AG04450 (cell line): ENCODE data around the gene PTPRC. TPM values are rescaled to one million over a fixed set of nuclear protein-coding genes. Genes with fewer than 3 reads are reported as not detected.

ENCODE experiments used
- CTCF ChIA-PET: fragments of 300-600, 350-600 bp; formaldehyde crosslinking; extraction: SDS; loops from one replicate; lab custom pipeline; 2022; ENCODE audit warnings: antibody characterized with exemption, inconsistent platforms; lab: Charles Lee
- POLR2A ChIA-PET: fragments of 350-600 bp; formaldehyde crosslinking; extraction: SDS; loops from one replicate; lab custom pipeline; 2021; ENCODE audit warnings: antibody characterized with exemption, inconsistent platforms; lab: Yijun Ruan, JAX
- DNase-seq: peaks from one replicate; pipeline ENCODE4 v3.0.0-alpha.2; 2011; ENCODE audit warnings: low read depth, low spot score
- H3K27ac ChIP-seq: one replicate; pipeline ENCODE4 v1.5.1; 2012; ENCODE audit warnings: low read depth, low read length, control low read depth
- H3K27me3 ChIP-seq: one replicate; pipeline ENCODE4 v1.6.0; 2012; ENCODE audit warnings: low read length; ENCODE audit not compliant: control insufficient read depth, insufficient read depth
- H3K4me3 ChIP-seq: 2 replicates; pipeline ENCODE4 v1.5.1; 2011; ENCODE audit warnings: mild to moderate bottlenecking, low read depth, low read length, control low read depth
- H3K9me3 ChIP-seq: 2 replicates; pipeline ENCODE4 v1.5.1; 2012; ENCODE audit warnings: low read length; ENCODE audit not compliant: control insufficient read depth, insufficient read depth
- polyA plus RNA-seq: library from polyadenylated mRNA; depleted of rRNA; stranded (reverse); fragments of >200 nt; gene quantifications from 2 replicates; pipeline ENCODE4 v1.2.3, GENCODE V29; 2011
- TF ChIP-seq, protein P1 (sequence below): IDR thresholded peaks from 2 replicates; pipeline ENCODE4 v1.5.1; 2011; ENCODE audit warnings: low read depth, low read length, control low read depth, inconsistent platforms

PTPRC gene
- polyA plus RNA-seq, 1 experiment: 0.05 TPM

DNA sequence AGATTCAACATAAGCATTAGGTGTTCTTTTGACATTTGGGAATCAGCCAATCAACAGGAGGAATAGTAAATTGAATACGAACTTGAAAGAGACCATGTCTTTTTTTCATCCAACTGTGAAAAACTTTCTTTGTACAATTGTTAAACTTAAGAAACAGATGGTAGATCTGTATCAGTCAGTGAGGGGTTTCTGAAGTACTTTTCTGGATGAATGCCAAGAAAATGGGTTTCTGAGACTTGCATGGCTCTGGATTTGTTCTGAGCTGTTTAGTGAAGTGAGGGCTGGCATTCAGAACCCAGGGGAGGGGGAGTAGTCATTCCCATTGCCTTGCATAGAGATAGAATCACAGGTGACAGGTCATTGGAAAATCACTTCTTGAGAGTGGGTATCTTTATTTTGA is 37.4 kb downstream of the PTPRC start:
- TF ChIP-seq, protein P1, sequence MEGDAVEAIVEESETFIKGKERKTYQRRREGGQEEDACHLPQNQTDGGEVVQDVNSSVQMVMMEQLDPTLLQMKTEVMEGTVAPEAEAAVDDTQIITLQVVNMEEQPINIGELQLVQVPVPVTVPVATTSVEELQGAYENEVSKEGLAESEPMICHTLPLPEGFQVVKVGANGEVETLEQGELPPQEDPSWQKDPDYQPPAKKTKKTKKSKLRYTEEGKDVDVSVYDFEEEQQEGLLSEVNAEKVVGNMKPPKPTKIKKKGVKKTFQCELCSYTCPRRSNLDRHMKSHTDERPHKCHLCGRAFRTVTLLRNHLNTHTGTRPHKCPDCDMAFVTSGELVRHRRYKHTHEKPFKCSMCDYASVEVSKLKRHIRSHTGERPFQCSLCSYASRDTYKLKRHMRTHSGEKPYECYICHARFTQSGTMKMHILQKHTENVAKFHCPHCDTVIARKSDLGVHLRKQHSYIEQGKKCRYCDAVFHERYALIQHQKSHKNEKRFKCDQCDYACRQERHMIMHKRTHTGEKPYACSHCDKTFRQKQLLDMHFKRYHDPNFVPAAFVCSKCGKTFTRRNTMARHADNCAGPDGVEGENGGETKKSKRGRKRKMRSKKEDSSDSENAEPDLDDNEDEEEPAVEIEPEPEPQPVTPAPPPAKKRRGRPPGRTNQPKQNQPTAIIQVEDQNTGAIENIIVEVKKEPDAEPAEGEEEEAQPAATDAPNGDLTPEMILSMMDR: no peak
- DNase-seq: no peak
- CTCF ChIA-PET: interaction anchor here (0.8 to 1.4 kb wide), 2 partner anchors 23 to 588 kb away, joined by 3 to 4 read pairs; no protein-coding TSS in a partner anchor
- no peak overlapping the region for H3K4me3 ChIP-seq
- H3K9me3 ChIP-seq: peaks cover 6% of the 10 kb centered on the region; the same call in 1 of the 2 replicates
- POLR2A ChIA-PET: no interaction called here
- H3K27me3 ChIP-seq: no peaks in the 10 kb centered on the region
- H3K27ac ChIP-seq: no peak overlapping the region

DNA sequence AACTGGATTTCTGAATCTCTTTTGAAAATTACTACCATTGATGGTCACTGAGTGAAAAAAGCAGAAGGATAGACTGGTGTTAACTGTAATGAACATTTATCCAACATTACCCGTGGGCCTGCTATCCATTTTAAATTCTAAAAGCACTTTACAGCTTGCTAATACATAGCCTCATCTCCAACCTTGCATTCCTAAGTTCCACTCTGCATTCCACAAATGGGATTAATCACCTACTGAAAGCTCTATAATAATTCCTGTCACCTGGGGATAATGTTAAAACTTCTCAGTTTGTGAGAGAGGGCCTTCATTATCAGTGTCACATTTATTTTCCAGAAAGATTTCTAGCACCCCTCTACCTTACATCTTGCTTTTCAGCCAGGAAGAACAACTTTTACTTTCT is 38.2 kb downstream of the PTPRC start:
- H3K4me3 ChIP-seq: no peak overlapping the region
- DNase-seq: no peak
- no peak overlapping the region for H3K27ac ChIP-seq
- TF ChIP-seq, protein P1: no peak
- no peaks in the 10 kb centered on the region for H3K27me3 ChIP-seq
- ChIA-PET CTCF (interaction anchor here (0.8 to 1.4 kb wide), 2 partner anchors 22 to 210 kb away, joined by 4 read pairs; no protein-coding TSS in a partner anchor), POLR2A (interaction anchor here (0.6 to 0.7 kb wide), 2 partner anchors 112 to 181 kb away, joined by 6 to 9 read pairs; no protein-coding TSS in a partner anchor)
- H3K9me3 ChIP-seq: peaks cover 6% of the 10 kb centered on the region; the same call in 1 of the 2 replicates

DNA sequence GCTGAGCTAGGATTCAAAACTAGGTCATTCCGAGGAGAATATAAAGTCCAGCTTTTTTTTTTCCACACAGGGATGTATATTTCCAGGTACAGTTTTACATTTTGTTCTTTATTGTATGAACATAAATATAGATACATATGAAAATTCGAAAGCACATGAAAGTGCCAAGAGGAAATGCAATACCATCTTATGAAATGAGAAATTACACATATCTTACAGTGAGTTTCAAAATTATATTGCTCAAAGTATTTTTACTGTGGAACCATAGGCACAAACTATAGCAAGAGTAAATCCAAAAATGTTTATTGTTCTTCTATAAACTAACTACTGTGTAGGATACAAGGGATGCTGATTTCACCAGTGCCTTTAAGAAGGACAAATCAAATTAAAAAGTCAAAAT is 39.0 kb downstream of the PTPRC start:
- no peak overlapping the region for H3K27ac ChIP-seq
- CTCF ChIA-PET: no interaction called here
- H3K4me3 ChIP-seq: no peak overlapping the region
- H3K9me3 ChIP-seq: peaks cover 6% of the 10 kb centered on the region; the same call in 1 of the 2 replicates
- no peaks in the 10 kb centered on the region for H3K27me3 ChIP-seq
- DNase-seq: no peak
- TF ChIP-seq, protein P1: no peak
- POLR2A ChIA-PET: no interaction called here

DNA sequence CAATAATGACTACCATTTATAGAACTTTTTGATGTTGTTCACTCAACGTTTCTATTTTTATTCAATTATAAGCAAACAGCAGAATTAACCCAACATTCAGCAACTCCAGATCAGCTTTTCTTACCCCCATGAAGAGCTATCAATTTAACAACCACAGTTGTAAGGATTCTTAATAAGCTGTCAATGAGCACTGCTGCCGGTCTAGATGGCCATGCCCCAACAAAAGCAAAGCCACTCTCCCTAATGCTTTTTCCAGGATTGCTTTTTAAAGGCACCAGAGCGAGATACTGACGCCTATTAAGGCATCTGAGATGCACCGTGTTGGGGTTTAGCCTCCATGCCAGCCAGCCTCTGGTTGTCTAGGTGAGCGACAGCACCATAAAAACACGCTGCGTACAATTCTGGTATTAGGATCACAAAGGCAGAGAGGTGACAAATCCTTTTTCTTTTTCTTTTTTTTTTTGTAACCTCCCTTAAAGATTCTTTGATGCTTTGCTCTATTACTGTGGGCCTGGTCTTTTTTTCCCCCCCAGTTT is 39.5 kb downstream of the PTPRC start:
- Histone ChIP-seq H3K4me3 (no peak overlapping the region), H3K9me3 (peaks cover 6% of the 10 kb centered on the region; the same call in 1 of the 2 replicates), H3K27ac (no peak overlapping the region), H3K27me3 (no peaks in the 10 kb centered on the region)
- POLR2A ChIA-PET: no interaction called here
- CTCF ChIA-PET: no interaction called here
- TF ChIP-seq, protein P1: no peak
- no peak for DNase-seq

DNA sequence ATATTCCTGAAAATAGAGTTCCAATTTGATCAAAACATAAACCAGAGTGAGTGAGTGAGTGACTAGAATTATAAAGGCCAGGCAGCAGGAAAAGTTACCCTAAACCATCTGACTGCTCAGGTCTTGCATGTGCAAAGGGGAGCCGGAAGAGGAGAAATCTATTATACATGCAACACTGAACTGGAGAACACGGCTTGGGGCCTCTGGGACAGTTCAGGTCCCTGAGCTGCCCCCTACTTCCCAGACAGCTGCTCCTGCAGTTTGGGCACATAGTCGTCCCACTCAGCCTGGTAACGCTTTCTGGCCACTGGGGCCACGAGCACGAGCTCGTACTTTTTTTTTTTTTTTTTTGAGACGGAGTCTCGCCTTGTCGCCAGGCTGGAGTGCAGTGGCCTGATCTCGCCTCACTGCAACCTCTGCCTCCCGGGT is 40.1 kb downstream of the PTPRC start:
- Histone ChIP-seq H3K27me3 (no peaks in the 10 kb centered on the region), H3K9me3 (peaks cover 6% of the 10 kb centered on the region; the same call in 1 of the 2 replicates), H3K4me3 (no peak overlapping the region), H3K27ac (no peak overlapping the region)
- TF ChIP-seq, protein P1: no peak
- DNase-seq: no peak
- POLR2A ChIA-PET: no interaction called here
- CTCF ChIA-PET: interaction anchor here (0.6 kb wide), 2 partner anchors 20 to 539 kb away, joined by 3 to 4 read pairs; no protein-coding TSS in a partner anchor
